GM13976 (cell line): Measurements from ENCODE around the gene VPS4A.

Experiments
- DNase-seq: peaks from one replicate; pipeline ENCODE4 v3.0.0; 2012; ENCODE audit warnings: low spot score
- in situ Hi-C: fragments of 300-500 bp; cut with MboI; formaldehyde crosslinking; loops from one replicate; pipeline ENCODE4 v1.12.0; 2022; ENCODE audit warnings: low sequenced_read_pairs, mixed read lengths, inconsistent platforms; ENCODE audit not compliant: unreplicated experiment
- TF ChIP-seq, protein P1 (sequence below): IDR thresholded peaks from 2 replicates; pipeline ENCODE4 v1.5.1; 2012; ENCODE audit warnings: borderline replicate concordance, mild to moderate bottlenecking; ENCODE audit not compliant: insufficient read depth; ENCODE audit errors: extremely low read depth, missing control alignments, control extremely low read depth

The VPS4A gene

DNA sequence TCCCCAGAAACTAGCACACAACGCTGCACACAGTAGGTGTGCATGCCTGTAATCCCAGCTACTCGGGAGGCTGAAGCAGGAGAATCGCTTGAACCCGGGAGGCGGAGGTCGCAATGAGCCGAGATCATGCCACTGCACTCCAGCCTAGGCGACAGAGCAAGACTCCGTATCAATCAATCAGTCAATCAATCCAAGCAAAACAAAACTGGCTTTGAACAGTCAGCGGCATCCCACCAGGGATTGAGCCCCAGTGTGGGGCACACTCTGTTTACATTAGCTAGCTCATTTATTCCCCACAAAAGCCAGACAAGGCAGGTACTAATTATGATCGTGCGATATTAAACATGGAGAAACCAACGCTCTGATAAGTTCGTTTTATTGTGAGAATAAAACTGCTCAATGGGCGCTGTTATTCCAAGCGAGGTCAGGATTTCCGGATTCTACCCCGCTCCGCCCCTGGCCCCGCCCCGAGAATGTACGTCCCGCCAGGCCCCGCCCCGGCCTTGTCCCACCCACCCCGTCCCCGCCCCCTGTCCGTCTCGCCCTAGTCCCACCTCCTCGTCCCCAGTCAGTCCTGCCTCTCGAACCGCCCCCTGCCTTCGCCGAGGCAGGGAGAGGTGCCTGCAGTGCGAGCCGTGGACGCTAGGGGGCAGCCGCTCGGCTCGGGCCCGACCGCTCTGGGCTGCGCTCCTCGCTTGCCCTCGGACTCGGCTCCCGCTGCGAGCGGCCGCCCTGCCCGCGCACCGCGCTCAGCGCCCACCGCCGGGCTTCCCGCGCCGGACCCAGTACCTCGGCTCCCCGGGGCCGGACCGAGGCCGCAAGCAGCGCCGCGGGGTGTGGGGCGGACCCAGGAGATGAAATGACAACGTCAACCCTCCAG is at the start of gene VPS4A:
Gene VPS4A, plus strand, starts transcription at position 698 of the 880 bp plus-strand sequence. Its CDS starts 162 bp downstream, at position 860.
- DNase-seq, result peak; percentile 99
- TF ChIP-seq, protein P1, sequence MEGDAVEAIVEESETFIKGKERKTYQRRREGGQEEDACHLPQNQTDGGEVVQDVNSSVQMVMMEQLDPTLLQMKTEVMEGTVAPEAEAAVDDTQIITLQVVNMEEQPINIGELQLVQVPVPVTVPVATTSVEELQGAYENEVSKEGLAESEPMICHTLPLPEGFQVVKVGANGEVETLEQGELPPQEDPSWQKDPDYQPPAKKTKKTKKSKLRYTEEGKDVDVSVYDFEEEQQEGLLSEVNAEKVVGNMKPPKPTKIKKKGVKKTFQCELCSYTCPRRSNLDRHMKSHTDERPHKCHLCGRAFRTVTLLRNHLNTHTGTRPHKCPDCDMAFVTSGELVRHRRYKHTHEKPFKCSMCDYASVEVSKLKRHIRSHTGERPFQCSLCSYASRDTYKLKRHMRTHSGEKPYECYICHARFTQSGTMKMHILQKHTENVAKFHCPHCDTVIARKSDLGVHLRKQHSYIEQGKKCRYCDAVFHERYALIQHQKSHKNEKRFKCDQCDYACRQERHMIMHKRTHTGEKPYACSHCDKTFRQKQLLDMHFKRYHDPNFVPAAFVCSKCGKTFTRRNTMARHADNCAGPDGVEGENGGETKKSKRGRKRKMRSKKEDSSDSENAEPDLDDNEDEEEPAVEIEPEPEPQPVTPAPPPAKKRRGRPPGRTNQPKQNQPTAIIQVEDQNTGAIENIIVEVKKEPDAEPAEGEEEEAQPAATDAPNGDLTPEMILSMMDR, result peak; percentile 100
- in situ Hi-C loops, result no loop called here

DNA sequence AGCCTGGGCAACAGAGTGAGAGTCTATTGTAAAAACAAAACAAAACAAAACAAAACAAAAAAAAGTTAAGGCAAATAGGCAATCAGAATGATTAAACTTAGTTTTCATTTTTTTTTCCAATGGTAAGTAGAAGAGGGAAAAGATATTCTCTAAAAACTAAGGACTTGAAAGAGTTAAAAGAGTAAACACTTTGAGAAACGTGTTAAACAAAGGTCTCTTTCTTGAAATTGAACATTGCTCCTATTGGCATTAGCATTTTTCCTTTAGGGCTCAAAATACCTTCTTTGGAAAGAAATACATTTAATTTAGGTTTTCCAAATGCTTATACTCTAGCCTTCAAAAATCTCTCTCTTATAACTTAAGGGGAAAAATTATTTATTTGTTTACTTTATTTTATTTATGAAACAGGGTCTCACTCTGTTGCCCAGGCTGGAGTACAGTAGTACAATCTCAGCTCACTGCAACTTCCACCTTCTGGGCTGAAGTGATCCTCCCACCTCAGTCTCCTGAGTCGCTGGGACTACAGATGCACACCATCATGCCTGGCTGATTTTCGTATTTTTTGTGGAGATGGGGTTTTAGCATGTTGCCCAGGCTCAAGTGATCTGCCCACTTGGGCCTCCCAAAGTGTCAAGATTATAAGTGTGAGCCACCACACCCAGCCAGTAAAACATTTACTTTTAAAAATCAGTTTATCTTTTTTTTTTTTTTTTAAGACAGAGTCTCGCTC is 44.7 kb upstream of the VPS4A start:
- DNase-seq, result no peak
- in situ Hi-C loops, result no loop called here
- TF ChIP-seq, protein P1, result no peak

DNA sequence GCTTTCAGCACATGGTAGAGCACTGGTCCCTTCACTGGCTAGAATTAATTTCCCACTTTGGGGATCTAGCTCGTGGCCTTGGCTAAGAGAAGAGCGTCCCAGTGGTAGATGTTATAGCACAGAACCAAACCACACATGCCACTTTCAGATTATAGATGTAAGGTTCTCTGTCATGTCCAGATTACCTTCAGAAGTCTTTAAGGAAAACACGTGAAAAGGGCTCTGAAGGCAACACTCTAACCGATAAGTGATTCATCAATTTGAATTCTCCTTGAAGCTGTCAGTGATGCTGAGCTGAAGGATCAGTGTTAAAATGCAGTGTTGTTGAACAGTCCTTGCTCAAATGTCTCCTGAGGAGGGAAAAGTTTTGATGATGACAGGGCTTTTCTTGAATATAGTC is 43.5 kb upstream of the VPS4A start:
- DNase-seq, result no peak
- TF ChIP-seq, protein P1, result no peak
- in situ Hi-C loops, result no loop called here

DNA sequence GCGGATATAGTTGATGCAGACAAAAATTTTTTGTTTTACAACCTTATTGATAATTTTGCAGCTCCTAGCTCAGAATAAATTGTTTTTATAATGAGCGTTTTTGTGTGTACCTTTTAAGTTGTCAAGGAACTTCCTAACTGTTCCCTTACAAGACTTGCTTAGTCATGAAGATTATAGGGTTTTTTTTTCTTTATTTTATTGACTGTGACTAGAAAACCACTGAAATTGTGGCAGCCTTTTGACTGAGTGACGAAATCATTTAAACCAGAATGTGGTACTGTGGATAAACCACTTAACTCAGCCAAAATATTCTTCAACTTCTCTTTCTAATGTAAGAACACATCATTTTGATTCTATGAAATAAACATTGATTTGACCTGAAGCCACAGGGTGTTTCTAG is 40.8 kb upstream of the VPS4A start:
- in situ Hi-C loops, result no loop called here
- no peak for DNase-seq
- TF ChIP-seq, protein P1, result no peak

DNA sequence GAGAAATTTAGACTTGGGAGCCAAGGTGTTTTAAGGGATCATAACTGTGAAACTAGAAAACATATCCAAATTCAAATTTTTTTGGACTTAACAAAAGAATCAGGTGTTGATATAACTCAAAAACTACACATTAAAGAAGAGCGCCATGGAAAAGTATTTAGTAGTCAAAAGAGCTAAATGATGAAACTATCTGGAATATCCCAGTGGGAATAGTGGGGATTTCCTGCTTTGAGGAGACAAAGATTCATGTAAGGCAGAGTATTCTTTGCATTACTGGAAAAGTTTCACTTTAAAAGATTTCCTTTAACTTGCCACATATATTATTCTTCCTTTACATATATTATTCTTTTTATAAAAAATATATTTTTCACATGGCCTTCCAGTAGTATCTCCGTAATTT is 40.3 kb upstream of the VPS4A start:
- in situ Hi-C loops, result no loop called here
- DNase-seq, result no peak
- TF ChIP-seq, protein P1, result no peak

DNA sequence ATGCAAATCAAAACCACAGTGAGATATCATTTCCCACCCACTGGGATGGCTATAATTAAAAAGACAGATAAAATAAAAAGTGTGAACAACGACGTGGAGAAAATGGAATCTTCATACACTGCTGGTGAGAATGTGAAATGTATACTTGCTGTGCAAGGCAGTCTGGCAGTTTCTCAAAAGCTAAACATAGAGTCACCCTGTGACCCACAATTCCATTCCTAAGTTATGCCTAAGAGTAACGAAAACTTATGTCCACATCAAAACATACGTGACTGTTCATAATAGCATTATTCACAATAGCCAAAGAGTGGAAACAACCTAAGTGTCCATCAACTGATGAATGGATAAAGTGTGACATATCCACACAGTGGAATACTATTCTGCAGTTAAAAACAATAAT is 38.1 kb upstream of the VPS4A start:
- in situ Hi-C loops, result no loop called here
- TF ChIP-seq, protein P1, result no peak
- no peak for DNase-seq
